Right lung (tissue), 5 donors: Measurements from ENCODE around the gene MUC15. TPM values are rescaled to one million over a fixed set of nuclear protein-coding genes. Genes with fewer than 3 reads are reported as not detected.

ENCODE experiments used
- polyA plus RNA-seq, 5 donors: library from polyadenylated mRNA; unstranded; fragments of 120-200 nt; gene quantifications; one replicate each; pipeline versions ENCODE4 v1.2.1 to v1.2.3, GENCODE V29; 2013; ENCODE audit warnings: inconsistent platforms in 1 of 5, low replicate concordance in 1 of 5; ENCODE audit not compliant: insufficient read length in 5 of 5, insufficient read depth in 1 of 5

Gene MUC15
- polyA plus RNA-seq, 5 donors: 0.80 to 1.8 (median 1.4) TPM

Other genes with a start within 250 kb of the MUC15 start
- under 1 TPM; 0.17 to 0.69 (median 0.31) TPM for gene ANO3, start 240.1 kb downstream of the MUC15 start, polyA plus RNA-seq
- under 1 TPM; 0.10 to 0.21 (median 0.14) TPM for gene SLC5A12, start 149.8 kb upstream of the MUC15 start, polyA plus RNA-seq